SH-SY5Y (cell line): ENCODE data around the gene DLL1.

ENCODE experiments used
- GATA2 ChIP-seq: IDR thresholded peaks from 2 replicates; pipeline ENCODE4 v1.6.1; 2011; ENCODE audit warnings: mild to moderate bottlenecking, low read depth, low read length
- GATA3 ChIP-seq: IDR thresholded peaks from 2 replicates; pipeline ENCODE4 v1.6.1; 2011; ENCODE audit warnings: low read depth, mild to moderate bottlenecking, low read length, moderate library complexity

DLL1 gene

GRCh38 chr6:170291271-170292110 lies 613 bp upstream of the DLL1 start:
- TF ChIP-seq GATA3, result no peak
- TF ChIP-seq GATA2, result no peak

GRCh38 chr6:170289951-170290295 lies 955 bp downstream of the DLL1 start:
- TF ChIP-seq GATA2 (no peak), GATA3 (no peak)

- TF ChIP-seq GATA3 (no peak), GATA2 (no peak)
Measured at GRCh38 chr6:170289180-170289931, 1.5 kb downstream of the DLL1 start.

GRCh38 chr6:170288852-170289179 lies 2.1 kb downstream of the DLL1 start:
- TF ChIP-seq GATA3 (no peak), GATA2 (no peak)

- TF ChIP-seq GATA3 (no peak), GATA2 (no peak)
Measured at GRCh38 chr6:170288091-170288631, 2.7 kb downstream of the DLL1 start.

GRCh38 chr6:170287371-170287876 lies 3.5 kb downstream of the DLL1 start:
- TF ChIP-seq GATA3 (no peak), GATA2 (no peak)

GRCh38 chr6:170286934-170287265 lies 4.0 kb downstream of the DLL1 start:
- no peak for TF ChIP-seq GATA2
- TF ChIP-seq GATA3, result no peak

- no peak for TF ChIP-seq GATA3
- peak; percentile 83 for TF ChIP-seq GATA2
Measured at GRCh38 chr6:170286246-170286933, 4.5 kb downstream of the DLL1 start.

- TF ChIP-seq GATA2, result no peak
- no peak for TF ChIP-seq GATA3
Measured at GRCh38 chr6:170285482-170285881, 5.4 kb downstream of the DLL1 start.

- TF ChIP-seq GATA2, result no peak
- TF ChIP-seq GATA3, result no peak
Measured at GRCh38 chr6:170284866-170285469, 5.9 kb downstream of the DLL1 start.

- TF ChIP-seq GATA3, result no peak
- no peak for TF ChIP-seq GATA2
Measured at GRCh38 chr6:170284126-170284773, 6.6 kb downstream of the DLL1 start.

GRCh38 chr6:170283212-170284081 lies 7.4 kb downstream of the DLL1 start:
- TF ChIP-seq GATA3, result no peak
- no peak for TF ChIP-seq GATA2

- TF ChIP-seq GATA2 (no peak), GATA3 (no peak)
Measured at GRCh38 chr6:170282512-170283158, 8.2 kb downstream of the DLL1 start.
